ENCODE results near the gene TUBA4A. TPM values are rescaled to one million over a fixed set of nuclear protein-coding genes. Genes with fewer than 3 reads are reported as not detected.

Gene TUBA4A
- total RNA-seq, 1 donor from 2014 or later, result 7.9 TPM

DNA sequence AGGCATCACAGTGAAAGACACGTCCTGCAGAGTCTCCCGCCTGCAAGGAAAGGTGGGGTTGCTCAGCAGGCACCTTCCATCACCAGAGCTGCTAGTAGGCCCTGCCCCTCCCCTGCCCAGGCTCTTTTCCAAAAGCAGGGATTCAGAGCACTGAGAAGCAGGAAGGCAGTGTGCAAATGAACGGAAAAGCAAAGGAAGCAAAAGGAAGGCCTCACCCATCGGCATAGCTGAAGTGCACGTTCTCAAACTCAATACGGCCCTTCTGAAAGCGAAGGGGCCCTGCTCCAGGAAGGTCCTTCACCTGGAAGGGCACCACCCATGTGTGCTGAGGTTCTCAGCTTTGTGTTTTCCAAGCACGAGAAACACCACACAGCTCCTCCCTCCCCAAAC lies 40.7 kb downstream of the TUBA4A start:
- H3K27ac Mint-ChIP-seq (ENCODE audit: unreplicated experiment), result no peak overlapping the region
- DNase-seq (ENCODE audit: extremely low spot score, unreplicated experiment), result no peak
- TF ChIP-seq, protein P1, sequence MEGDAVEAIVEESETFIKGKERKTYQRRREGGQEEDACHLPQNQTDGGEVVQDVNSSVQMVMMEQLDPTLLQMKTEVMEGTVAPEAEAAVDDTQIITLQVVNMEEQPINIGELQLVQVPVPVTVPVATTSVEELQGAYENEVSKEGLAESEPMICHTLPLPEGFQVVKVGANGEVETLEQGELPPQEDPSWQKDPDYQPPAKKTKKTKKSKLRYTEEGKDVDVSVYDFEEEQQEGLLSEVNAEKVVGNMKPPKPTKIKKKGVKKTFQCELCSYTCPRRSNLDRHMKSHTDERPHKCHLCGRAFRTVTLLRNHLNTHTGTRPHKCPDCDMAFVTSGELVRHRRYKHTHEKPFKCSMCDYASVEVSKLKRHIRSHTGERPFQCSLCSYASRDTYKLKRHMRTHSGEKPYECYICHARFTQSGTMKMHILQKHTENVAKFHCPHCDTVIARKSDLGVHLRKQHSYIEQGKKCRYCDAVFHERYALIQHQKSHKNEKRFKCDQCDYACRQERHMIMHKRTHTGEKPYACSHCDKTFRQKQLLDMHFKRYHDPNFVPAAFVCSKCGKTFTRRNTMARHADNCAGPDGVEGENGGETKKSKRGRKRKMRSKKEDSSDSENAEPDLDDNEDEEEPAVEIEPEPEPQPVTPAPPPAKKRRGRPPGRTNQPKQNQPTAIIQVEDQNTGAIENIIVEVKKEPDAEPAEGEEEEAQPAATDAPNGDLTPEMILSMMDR (IDR thresholded peaks at IDR 0.05), result no peak
- H3K27me3 Mint-ChIP-seq (ENCODE audit: unreplicated experiment), result no peaks in the 10 kb centered on the region
- H3K4me3 Mint-ChIP-seq (ENCODE audit: unreplicated experiment), result no peak overlapping the region
- H3K4me1 Mint-ChIP-seq (ENCODE audit: unreplicated experiment), result peaks cover 24% of the 10 kb centered on the region
- no peaks in the 10 kb centered on the region for H3K9me3 Mint-ChIP-seq (ENCODE audit: unreplicated experiment)
- H3K36me3 Mint-ChIP-seq (ENCODE audit: unreplicated experiment), result peaks cover 22% of the 10 kb centered on the region

DNA sequence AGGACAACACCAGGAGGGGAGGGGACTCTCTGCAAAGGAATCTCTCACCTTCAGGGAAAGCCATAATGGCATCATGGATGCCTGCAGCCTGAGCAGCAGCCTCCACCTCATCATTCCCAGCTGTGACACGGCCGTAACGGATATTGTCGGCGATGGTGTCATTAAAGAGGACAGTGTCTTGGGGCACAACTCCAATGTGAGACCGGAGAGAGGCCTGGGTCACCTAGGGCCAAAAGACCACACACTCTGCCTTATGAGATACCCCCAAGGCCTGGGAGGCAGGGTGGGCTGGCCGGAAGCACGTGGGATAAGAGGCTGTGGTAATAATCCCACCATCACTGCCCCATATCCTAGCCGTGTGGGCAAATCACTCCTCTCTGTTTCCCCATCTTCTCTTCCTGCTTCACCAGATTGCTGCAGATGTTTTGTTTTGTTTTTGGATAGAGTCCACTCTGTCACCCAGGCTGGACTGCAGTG lies 42.8 kb downstream of the TUBA4A start:
- H3K4me1 Mint-ChIP-seq (ENCODE audit: unreplicated experiment), result peaks cover 25% of the 10 kb centered on the region
- H3K4me3 Mint-ChIP-seq (ENCODE audit: unreplicated experiment), result no peak overlapping the region
- H3K9me3 Mint-ChIP-seq (ENCODE audit: unreplicated experiment), result no peaks in the 10 kb centered on the region
- no peaks in the 10 kb centered on the region for H3K27me3 Mint-ChIP-seq (ENCODE audit: unreplicated experiment)
- no peak for DNase-seq (ENCODE audit: extremely low spot score, unreplicated experiment)
- H3K36me3 Mint-ChIP-seq (ENCODE audit: unreplicated experiment), result peaks cover 22% of the 10 kb centered on the region
- TF ChIP-seq, protein P1 (IDR thresholded peaks at IDR 0.05), result no peak
- no peak overlapping the region for H3K27ac Mint-ChIP-seq (ENCODE audit: unreplicated experiment)

DNA sequence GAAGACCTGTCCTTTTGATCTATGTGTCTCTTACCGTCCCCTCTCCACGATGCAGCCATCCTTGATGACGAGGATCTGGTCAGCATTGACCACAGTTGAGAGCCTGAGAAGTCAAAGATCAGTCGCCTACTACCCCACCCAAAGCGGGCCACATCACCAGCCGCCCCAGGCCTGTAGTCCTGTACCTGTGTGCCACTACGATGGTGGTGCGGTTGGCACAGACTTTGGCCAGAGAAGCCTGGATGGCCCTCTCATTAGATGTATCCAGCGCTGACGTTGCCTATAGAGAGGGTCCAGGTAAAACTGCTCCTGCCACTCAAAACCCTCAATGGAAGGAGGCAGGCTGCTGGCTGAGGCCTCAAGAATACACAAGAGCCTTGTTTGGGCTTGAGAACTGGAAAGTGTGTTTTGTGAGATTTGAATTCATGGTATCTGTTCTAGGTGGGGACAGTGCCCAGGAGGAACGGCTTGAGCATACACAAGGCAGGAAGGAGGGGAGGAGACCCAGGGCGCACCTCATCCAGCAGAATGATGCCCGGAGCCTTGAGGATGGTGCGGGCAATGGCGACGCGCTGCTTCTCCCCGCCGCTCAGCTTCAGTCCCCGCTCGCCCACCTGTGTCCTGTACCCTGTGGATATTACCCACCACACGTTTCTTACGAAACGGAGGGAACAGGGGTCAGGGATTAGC lies 43.4 kb downstream of the TUBA4A start:
- H3K36me3 Mint-ChIP-seq (ENCODE audit: unreplicated experiment), result peaks cover 22% of the 10 kb centered on the region

DNA sequence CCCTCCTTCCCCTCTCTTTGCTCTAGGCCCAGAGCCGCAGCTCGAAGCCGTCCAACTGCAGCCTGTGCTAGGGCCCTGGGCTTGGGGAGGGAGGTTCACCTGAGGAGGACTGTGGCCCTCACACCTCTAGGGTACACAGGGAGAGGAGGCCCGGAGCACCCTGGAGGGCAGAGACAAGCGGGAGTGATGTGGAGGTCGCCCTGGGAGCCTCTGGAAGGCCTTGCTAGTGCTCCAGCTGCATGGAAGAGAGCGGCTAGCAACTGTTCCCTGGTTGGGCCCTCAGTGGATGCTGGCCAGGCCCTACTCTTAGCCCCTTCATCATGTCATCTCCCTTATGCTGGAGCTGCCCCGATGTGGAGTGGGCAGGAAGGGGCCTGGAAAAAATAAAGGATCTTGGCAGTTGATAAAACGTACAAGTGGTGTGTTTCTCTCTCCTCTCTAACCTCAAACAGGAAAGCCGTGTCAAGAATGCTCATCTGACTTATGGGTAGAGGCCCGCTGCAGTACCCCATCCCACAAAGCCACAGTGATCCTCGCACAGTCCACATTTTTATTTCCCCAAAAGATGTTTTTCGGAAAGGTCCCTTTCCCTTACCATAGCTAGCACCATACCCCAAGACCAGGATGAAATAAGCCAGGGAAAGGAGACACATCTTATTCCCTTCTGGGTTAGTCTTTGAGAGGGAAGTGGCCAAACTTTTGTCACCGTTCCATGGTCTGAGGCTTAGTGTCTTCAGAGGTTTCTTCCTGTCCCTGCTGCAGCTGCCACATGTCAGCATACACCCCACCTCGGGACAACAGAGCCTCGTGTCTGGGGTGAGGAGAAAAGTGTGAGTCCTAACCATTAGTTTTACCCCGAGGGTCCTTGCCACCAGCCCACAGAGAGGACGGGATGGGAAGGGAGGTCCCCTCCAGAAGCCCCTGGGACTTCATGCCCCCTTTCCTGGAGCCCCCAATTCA lies 44.2 kb downstream of the TUBA4A start:
- Mint-ChIP-seq H3K4me1 (ENCODE audit: unreplicated experiment) (peaks cover 25% of the 10 kb centered on the region), H3K9me3 (ENCODE audit: unreplicated experiment) (no peaks in the 10 kb centered on the region), H3K36me3 (ENCODE audit: unreplicated experiment) (peaks cover 17% of the 10 kb centered on the region), H3K27ac (ENCODE audit: unreplicated experiment) (no peak overlapping the region), H3K27me3 (ENCODE audit: unreplicated experiment) (no peaks in the 10 kb centered on the region), H3K4me3 (ENCODE audit: unreplicated experiment) (no peak overlapping the region)
- no peak for DNase-seq (ENCODE audit: extremely low spot score, unreplicated experiment)
- TF ChIP-seq, protein P1 (IDR thresholded peaks at IDR 0.05), result no peak

More for the DNA sequence above, 43.4 kb downstream of the TUBA4A start:
- no peak for DNase-seq (ENCODE audit: extremely low spot score, unreplicated experiment)
- Mint-ChIP-seq H3K27me3 (ENCODE audit: unreplicated experiment) (no peaks in the 10 kb centered on the region), H3K9me3 (ENCODE audit: unreplicated experiment) (no peaks in the 10 kb centered on the region), H3K27ac (ENCODE audit: unreplicated experiment) (no peak overlapping the region), H3K4me3 (ENCODE audit: unreplicated experiment) (no peak overlapping the region), H3K4me1 (ENCODE audit: unreplicated experiment) (peaks cover 25% of the 10 kb centered on the region)
- TF ChIP-seq, protein P1 (IDR thresholded peaks at IDR 0.05), result no peak

Measured in osteocyte (in vitro differentiated cells).